SKM-1 (cell line): ENCODE data around the gene CMIP.

Experiments
- DNase-seq: peaks from one replicate; lab custom pipeline; 2025; ENCODE audit not compliant: unreplicated experiment; lab: John Stamatoyannopoulos, UW

Gene CMIP

GRCh38 chr16:81650281-81650680 lies 205.7 kb downstream of the CMIP start:
- DNase-seq = no peak

GRCh38 chr16:81650982-81651562 lies 206.5 kb downstream of the CMIP start:
- no peak for DNase-seq

GRCh38 chr16:81651758-81652718 lies 207.4 kb downstream of the CMIP start:
- DNase-seq = no peak

- no peak for DNase-seq
Measured at GRCh38 chr16:81652798-81653505, 208.3 kb downstream of the CMIP start.

GRCh38 chr16:81654346-81654745 lies 209.7 kb downstream of the CMIP start:
- DNase-seq = no peak

- no peak for DNase-seq
Measured at GRCh38 chr16:81655469-81656162, 211.0 kb downstream of the CMIP start.

GRCh38 chr16:81657224-81657623 lies 212.6 kb downstream of the CMIP start:
- DNase-seq = no peak

- no peak for DNase-seq
Measured at GRCh38 chr16:81657781-81658180, 213.2 kb downstream of the CMIP start.

- DNase-seq = no peak
Measured at GRCh38 chr16:81658373-81658772, 213.8 kb downstream of the CMIP start.

GRCh38 chr16:81659249-81659648 lies 214.6 kb downstream of the CMIP start:
- no peak for DNase-seq

- DNase-seq = no peak
Measured at GRCh38 chr16:81661082-81661481, 216.5 kb downstream of the CMIP start.

- DNase-seq = no peak
Measured at GRCh38 chr16:81664153-81664552, 219.5 kb downstream of the CMIP start.

GRCh38 chr16:81665588-81665987 lies 221.0 kb downstream of the CMIP start:
- no peak for DNase-seq

GRCh38 chr16:81666113-81666512 lies 221.5 kb downstream of the CMIP start:
- DNase-seq = no peak

- DNase-seq = no peak
Measured at GRCh38 chr16:81668243-81669097, 223.9 kb downstream of the CMIP start.

- no peak for DNase-seq
Measured at GRCh38 chr16:81669473-81670350, 225.1 kb downstream of the CMIP start.

- DNase-seq = no peak
Measured at GRCh38 chr16:81671738-81672597, 227.4 kb downstream of the CMIP start.

GRCh38 chr16:81673432-81673831 lies 228.8 kb downstream of the CMIP start:
- DNase-seq = no peak
